Right atrium auricular region (tissue), 2 donors: ENCODE measurements around the gene JAG2. TPM values are rescaled to one million over a fixed set of nuclear protein-coding genes. Genes with fewer than 3 reads are reported as not detected.

ENCODE experiments used
- DNase-seq: peaks from one replicate; pipeline ENCODE4 v3.0.0-alpha.2; 2019; ENCODE audit warnings: low spot score
- H3K27ac ChIP-seq, 2 donors: fragments of 200-600 bp; sonication (generic); 1 replicate in 1 of 2; 2 replicates in 1 of 2; pipeline ENCODE4 v1.5.1; 2016 to 2019
- H3K27me3 ChIP-seq, 2 donors: fragments of 200-600 bp; sonication (generic); one replicate each; pipeline versions ENCODE4 v1.5.1 to v1.6.0; 2017 to 2019
- H3K36me3 ChIP-seq: fragments of 200-600 bp; sonication (generic); one replicate; pipeline ENCODE4 v1.5.1; 2016
- H3K4me1 ChIP-seq, 2 donors: fragments of 200-600 bp; sonication (generic); one replicate each; pipeline versions ENCODE4 v1.5.1 to v1.6.0; 2017 to 2019
- H3K4me3 ChIP-seq, 2 donors: fragments of 200-600 bp; sonication (generic); 1 replicate in 1 of 2; 2 replicates in 1 of 2; pipeline ENCODE4 v1.5.1; 2017 to 2019; ENCODE audit warnings: mild to moderate bottlenecking in 1 of 2, moderate library complexity in 1 of 2
- H3K9me3 ChIP-seq, 2 donors: fragments of 200-600 bp; sonication (generic); one replicate each; pipeline ENCODE4 v1.5.1; 2019
- CTCF ChIP-seq, 2 donors: fragments of 200-600 bp; sonication (generic); IDR thresholded peaks; one replicate each; pipeline ENCODE4 v1.5.1; 2019; ENCODE audit warnings: antibody characterized with exemption in 2 of 2
- total RNA-seq, 2 donors: library from RNA; depleted of rRNA; stranded (reverse); fragments of >200 nt; gene quantifications; one replicate each; pipeline ENCODE4 v1.1.0, GENCODE V29; 2016

Gene JAG2
- total RNA-seq, 2 donors from 2014 or later, result 14.5 to 17.3 TPM

- H3K9me3 ChIP-seq, result no peaks in the 10 kb centered on the region
- no peak for TF ChIP-seq CTCF (IDR thresholded peaks at IDR 0.05)
- H3K27ac ChIP-seq, result no peak overlapping the region
- peaks cover 34% of the 10 kb centered on the region for H3K36me3 ChIP-seq
- no peaks in the 10 kb centered on the region for H3K27me3 ChIP-seq
- H3K4me3 ChIP-seq, result no peak overlapping the region
- DNase-seq, result no peak
- no peaks in the 10 kb centered on the region for H3K4me1 ChIP-seq
Observed at GRCh38 chr14:105213361-105213760, 44.8 kb upstream of the JAG2 start.

GRCh38 chr14:105212541-105213300 lies 44.1 kb upstream of the JAG2 start:
- no peak overlapping the region for H3K27ac ChIP-seq
- peaks cover 0 to 2% of the 10 kb centered on the region in 2 donors for H3K4me1 ChIP-seq
- TF ChIP-seq CTCF (IDR thresholded peaks at IDR 0.05), result no peak
- no peaks in the 10 kb centered on the region for H3K27me3 ChIP-seq
- peaks cover 27% of the 10 kb centered on the region for H3K36me3 ChIP-seq
- H3K4me3 ChIP-seq, result no peak overlapping the region
- no peaks in the 10 kb centered on the region for H3K9me3 ChIP-seq
- no peak for DNase-seq

GRCh38 chr14:105211758-105212089 lies 43.1 kb upstream of the JAG2 start:
- no peak for DNase-seq
- peaks cover 0 to 12% of the 10 kb centered on the region in 2 donors for H3K4me1 ChIP-seq
- H3K36me3 ChIP-seq, result peaks cover 17% of the 10 kb centered on the region
- H3K27me3 ChIP-seq, result no peaks in the 10 kb centered on the region
- no peak overlapping the region for H3K27ac ChIP-seq
- no peak overlapping the region for H3K4me3 ChIP-seq
- TF ChIP-seq CTCF (IDR thresholded peaks at IDR 0.05), result no peak
- H3K9me3 ChIP-seq, result no peaks in the 10 kb centered on the region

- Histone ChIP-seq H3K27ac (no peak overlapping the region), H3K9me3 (no peaks in the 10 kb centered on the region), H3K4me1 (peaks cover 0 to 16% of the 10 kb centered on the region in 2 donors), H3K27me3 (no peaks in the 10 kb centered on the region), H3K36me3 (peaks cover 12% of the 10 kb centered on the region), H3K4me3 (no peak overlapping the region)
- no peak for TF ChIP-seq CTCF (IDR thresholded peaks at IDR 0.05)
- no peak for DNase-seq
Observed at GRCh38 chr14:105211086-105211757, 42.6 kb upstream of the JAG2 start.

GRCh38 chr14:105210266-105211025 lies 41.9 kb upstream of the JAG2 start:
- no peak overlapping the region for H3K27ac ChIP-seq
- H3K4me3 ChIP-seq, result no peak overlapping the region
- H3K36me3 ChIP-seq, result peaks cover 12% of the 10 kb centered on the region
- H3K4me1 ChIP-seq, result peaks cover 0 to 24% of the 10 kb centered on the region in 2 donors
- no peaks in the 10 kb centered on the region for H3K9me3 ChIP-seq
- no peak for TF ChIP-seq CTCF (IDR thresholded peaks at IDR 0.05)
- no peaks in the 10 kb centered on the region for H3K27me3 ChIP-seq
- DNase-seq, result no peak
